Islet of Langerhans (tissue), 1 donor: ENCODE results near the gene PTGR3.
"Not testable (repeated sequence)": the region's sequence is repeated elsewhere in the genome, so short reads cannot be mapped to it uniquely, and the experiment has no call there.

ENCODE experiments used
- FAIRE-seq: peaks from one replicate; lab custom pipeline; 2011; peaks lifted over from hg19 to GRCh38; lab: Jason Lieb, UNC

Gene PTGR3

DNA sequence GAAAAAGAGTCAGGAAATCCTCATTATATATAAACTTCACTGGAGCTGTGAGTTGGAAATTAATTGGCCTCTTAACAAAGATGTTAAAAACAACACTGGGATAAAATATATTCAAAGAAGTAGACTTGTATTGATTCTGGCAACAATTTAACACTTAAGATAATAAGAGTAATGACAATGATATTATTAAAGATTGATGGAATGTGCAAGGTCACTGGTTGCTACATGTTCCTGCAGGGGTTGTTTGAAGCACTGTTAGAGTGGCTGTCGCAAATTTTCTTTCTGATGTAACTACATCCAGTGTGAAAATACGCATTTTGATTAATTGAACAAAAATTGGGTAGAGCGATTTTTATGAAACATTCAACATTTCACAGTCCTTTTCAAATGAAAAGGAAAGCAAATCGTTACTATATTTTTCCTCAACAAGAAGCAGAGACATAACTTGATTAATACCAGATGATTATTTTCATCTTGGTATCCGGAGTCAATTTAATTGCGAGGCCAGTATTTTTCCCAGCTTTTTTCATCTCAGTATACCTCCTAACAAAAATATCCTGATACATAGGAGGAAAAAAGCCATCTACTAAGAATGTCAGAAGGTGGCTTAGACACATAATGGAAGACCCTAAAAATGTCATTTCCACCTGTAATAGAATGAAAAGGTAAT lies 6.1 kb downstream of the PTGR3 start:
- no peak for FAIRE-seq

DNA sequence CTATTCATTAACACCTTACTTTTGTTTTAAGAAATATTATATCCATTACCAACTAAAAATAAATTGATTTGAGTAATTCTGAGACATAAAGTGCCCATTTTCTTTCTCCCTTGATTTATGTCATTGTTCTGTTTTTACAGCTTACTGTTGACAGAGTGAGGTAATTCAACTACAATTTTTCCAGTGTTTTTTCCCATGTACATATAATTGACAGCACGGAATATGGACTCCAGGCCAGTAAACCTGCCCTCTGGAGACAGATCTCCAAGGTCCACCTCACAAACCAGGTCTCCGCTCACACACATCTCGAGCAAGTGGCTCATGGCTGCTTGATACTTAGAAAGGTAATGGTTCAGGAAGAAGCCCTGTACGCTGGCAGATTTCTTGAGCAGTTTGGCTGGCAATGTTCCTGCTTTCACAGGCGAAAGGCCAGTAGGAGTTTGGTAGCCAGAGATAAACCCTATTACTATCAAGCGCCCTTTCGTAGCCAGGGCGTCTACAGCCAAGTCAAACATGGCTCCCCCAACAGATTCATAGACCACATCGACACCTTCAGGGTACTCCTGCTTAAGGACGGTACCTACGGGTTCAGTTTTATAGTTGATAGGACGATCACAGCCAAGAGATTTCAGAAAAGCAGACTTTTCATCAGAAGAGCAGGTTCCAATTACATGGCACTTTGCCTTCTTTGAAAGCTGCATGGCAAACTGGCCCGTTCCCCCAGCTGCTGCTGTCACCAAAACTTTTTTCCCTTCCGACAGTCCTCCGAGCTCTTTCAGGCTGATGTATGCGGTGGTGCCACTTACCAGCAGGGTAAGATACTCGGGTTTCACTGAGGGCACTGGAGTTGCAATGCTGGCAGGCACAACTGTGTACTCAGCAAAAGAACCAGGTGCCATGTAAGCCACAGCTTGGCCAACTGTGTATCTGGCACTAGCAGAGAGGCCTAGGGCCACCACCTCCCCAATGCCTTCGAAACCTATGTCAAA lies 7.4 kb downstream of the PTGR3 start:
- no peak for FAIRE-seq

DNA sequence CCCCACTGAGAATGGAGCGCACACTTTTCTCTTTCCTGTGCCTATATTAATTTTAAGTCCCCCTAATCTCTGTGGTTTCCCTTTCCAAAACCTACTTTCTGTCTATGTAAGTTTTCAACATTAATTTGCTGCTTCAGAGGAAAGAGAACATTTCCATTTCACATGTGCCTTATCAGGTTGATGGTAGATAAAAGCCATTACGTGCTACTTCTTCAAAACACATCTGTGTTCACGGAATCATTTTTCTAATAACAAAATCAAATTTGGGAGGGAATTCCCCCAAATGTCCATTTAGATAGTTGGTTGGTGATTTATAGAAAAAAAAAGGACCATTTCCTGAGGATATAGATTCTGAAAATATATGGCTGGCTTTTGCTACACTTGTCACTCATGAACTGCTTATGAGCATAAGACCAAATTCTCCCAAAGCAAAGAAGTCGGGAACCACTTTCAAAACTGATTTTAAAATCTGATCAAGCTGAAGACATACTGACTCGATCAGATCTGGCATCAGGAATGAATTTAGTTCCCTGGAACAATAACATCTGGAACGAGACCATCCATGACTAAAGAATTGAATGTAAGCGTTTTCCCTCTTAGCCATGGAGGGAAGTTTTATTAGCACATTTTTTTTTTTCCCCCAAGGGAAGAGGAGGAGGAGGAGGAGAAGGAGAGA lies 8.2 kb downstream of the PTGR3 start:
- no peak for FAIRE-seq

DNA sequence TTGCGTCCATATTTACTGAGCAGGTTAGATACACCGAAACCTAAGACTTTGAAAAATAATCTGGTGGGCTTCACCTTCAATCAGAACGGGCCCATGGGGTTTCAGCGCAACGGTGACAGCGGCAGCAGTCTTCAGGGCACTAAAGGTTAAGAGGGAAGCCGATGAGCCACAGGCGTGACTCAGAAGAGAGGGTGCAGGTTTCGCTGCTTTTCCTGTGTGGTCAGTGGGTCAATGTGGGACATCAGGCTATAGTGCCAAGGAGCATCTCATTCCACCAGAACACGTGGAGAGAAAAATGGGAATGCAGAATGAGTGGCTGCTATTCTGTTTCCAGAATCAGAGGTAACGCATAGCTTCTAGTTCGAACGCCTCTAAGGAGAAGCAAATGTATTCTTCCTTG lies 8.9 kb downstream of the PTGR3 start:
- no peak for FAIRE-seq

DNA sequence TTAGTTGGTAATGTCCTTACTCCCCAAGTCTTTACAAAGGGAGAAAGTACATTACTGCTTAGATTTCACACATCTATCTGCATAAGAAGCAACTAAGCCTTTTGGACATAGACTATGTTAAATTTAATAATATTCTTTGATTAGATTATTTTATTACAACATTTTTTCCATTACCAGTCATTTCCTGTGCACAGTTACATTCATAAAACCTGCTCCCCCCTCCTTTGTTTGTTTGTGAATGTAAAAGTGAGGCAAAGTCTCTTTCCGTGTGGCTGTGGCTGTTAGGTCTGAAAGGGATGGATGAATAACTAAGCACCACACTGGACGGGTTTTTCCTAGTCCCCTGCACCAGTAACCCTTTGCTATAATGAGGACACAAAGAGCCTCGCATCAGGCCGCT lies 9.6 kb downstream of the PTGR3 start:
- FAIRE-seq = no peak

DNA sequence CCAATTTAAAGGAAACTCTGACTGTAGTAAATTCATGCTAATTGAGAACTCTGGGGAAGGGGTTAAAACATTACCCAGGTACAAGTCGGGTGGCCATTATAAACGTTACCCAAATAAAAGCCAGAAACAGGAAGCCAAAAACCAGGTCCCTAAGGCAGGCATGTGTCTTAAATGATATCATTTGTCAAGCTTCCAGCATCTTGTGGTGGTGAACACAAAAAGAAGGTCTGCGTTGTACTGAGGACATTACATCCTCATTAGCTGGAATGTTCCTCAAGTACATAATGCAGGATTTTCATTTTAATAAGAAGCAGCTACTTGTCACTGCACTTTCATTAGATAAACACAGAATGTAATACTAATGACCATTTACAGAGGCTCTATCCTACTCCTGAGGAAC lies 10.9 kb downstream of the PTGR3 start:
- FAIRE-seq = no peak

DNA sequence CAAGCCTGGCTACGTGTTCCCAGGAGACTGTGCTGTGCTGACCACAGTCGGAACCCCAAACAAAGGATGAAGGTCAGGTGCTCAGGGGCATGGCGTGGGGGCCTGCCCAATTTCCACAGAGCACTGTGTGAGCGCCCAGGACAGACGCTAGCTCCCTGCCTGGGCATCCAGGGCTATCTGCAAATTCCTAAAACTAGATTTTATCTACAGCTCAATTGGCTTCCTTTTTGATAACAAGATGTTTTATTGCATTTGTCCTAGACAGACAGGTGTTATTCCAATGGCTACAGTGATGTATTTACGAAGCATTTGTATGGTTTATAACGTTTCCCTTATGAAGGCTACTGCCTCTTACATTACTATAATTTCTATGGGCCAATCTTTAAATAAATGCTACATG lies 16.0 kb downstream of the PTGR3 start:
- FAIRE-seq = no peak

DNA sequence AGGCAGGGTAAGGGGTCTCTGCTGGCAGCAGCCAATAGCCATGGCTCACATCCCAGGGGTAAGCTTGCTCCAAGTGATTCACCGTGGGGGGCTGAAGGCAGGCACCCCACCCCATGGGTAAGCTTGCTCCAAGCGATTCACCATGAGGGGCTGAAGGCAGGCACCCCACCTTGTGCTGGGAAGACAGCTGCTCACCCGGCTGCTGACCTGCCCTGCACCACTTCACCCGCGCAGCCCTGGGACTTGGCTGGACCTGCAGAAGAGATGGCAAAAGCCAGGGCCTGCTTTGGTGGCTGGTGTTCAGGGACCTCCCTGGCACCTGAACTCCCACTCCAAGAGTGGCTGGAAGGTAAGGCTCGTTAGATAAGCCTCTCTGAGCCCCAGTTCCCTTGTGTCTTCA lies 19.2 kb downstream of the PTGR3 start:
- no peak for FAIRE-seq

DNA sequence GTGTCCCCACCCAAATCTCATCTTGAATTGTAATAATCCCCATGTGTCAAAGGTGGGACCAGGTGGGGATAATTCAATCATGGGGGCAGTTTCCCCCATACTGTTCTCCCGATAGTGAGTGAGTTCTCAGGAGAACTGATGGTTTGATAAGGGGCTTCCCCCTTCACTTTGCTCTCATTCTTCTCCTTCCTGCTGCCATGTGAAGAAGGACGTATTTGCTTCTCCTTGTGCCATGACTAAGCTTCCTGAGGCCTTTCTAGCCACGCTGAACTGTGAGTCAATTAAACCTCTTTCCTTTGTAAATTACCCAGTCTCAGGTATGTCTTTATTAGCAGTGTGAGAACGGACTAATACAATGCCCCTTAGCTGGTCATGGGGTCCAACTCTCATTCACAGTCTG lies 21.2 kb downstream of the PTGR3 start:
- not testable (repeated sequence) for FAIRE-seq

DNA sequence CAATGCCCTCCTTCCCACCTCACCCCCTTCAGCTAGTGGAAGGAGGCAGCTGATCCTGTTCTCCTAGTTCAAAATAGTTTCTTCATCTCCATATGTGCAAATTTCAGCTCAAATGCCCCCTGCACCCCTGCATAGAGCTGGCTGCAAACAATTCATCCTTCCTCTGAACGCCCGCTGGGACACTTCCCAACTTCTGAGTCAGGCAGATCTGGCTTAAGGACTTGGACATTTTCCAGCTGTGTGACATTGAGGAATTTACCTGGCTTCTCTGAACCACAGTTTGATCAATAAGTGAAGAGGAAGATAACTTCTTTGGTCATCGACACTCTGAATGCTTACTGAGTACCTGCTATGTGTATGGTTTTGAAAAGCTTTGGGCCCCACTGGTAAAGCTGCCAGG lies 23.5 kb downstream of the PTGR3 start:
- FAIRE-seq = no peak

DNA sequence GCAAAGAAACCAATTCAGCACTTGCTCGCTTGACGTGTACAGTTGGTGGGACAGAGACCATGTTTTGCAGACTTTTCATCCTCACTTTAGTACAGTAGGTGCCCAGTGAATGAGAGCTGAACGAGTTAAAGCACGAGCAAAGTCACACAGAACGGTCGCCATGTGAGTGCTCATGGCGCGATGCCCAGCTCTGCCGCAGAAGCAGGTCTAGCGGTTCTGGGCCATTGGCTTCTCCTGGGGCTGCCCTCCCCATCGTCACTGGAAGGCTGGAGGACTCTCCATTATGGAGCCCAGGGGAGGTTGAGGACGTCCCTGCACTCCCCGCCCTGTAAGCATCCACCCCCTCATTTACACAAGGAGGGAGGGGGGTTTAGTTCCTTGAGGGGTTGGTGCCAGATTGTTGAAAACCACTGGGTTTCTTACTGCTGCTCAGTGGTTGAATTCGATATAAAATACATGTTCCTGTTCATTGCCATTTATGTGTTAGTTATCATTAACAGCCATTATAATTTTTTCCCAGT lies 24.9 kb downstream of the PTGR3 start:
- FAIRE-seq = no peak

DNA sequence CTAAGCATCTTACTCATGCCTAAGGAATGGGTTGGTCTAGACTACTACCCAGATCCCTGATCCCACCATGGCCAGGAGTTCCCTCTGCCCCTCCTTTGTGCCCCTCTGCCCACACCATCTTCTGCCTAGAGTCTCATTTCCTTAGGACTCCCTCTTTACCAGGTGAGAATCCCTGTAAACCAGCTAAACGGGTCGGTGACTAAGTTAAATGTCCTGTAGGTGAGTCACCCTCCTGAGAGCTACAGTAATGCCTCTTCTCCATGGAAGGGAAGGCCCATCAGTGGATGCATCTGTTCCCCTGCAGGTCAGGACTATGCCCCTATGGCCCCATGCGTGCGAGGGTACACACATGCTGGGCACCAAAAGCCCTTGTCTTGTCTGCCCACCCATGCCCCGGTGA lies 25.4 kb downstream of the PTGR3 start:
- FAIRE-seq = no peak

DNA sequence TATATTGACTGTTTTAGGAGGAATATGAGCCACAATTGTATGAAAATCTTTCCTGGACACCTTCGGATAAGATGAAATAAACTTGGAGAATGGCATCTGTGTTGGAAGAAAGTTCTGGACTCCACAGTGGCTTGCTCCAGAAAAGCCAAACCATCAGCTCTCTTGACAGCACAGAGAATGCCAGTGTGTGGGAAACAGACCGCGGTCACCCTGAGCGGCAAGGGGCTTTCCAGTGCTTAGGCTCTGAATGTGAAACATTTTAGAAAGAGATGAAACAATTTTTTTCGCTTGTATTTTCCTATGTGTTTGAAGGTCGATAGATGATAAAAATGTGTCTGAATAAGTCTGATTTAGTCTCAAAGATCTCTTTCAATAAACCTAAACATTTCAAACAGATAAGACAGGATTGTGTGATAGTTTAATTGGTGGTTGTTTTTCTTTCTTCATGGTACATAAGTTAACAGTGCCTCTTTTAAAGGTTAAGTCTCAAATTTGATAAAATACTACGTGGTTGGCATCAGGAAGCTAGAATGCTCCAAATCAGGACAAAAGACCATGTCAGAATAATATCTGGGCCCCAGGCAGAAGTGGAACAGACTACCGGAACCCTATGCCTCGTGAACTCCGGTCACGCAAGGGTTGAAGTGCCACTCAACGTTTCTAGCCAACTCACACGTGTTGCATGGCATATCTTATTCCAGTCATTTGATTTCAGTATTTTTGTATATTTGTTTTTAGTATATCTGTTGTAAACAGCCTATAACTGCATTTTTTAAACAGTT lies 28.9 kb downstream of the PTGR3 start:
- FAIRE-seq = no peak

DNA sequence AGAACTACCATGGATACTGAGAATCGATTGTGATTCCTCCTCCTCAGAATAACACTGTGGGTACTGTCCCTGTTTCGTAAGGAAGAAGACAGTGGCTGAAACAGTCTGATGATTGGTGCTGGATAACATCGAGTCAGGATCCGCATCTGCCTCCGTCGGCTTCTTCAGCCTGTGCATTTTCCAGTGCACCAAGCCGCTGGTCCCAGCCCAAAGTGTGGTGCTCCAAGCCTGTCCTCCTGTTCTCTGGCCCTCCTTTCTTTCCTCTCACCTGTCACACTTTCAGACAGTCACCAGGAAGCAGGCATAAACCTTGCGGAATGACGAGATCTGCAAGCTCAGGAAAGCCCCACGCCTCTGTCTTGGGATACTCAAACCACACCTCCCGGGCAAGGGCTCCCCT lies 30.6 kb downstream of the PTGR3 start:
- FAIRE-seq = no peak

DNA sequence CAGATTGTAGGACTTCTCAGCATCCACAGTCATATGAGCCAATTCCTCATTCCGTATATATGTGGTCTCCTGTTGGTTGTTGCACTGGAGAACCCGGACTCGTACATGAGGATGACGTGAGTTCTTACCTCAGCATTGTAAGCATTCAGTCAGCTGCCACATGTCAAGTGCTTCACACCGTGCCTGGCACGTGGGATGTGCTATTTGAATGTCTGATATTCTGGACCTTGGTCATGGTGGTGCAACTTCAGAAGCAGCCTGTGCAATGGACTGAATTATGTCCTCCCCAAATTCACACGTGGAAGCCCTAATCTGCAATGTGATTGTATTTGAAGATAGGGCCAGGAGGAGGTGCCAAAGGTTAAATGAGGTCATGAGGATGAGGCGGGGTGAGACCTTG lies 32.1 kb downstream of the PTGR3 start:
- FAIRE-seq = no peak

DNA sequence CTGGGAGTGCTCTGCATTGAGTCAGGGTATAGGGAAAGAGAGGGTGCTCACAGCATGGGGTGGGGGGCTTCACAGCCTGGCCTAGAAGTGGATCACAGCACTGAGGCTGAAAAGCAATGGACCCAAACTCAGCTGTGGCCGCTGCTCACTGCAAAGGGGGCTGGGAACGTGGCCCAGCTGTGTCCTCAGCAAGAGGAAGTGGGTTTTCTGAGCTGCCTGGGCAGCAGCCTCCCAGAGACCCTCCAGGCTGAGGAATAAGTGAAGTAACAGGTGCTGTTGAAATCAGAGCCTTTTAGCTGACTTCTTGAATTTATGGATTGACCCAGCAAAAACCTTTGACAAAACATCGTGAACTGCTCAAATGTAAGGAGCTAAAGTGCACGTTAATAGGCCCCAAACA lies 35.2 kb downstream of the PTGR3 start:
- no peak for FAIRE-seq

DNA sequence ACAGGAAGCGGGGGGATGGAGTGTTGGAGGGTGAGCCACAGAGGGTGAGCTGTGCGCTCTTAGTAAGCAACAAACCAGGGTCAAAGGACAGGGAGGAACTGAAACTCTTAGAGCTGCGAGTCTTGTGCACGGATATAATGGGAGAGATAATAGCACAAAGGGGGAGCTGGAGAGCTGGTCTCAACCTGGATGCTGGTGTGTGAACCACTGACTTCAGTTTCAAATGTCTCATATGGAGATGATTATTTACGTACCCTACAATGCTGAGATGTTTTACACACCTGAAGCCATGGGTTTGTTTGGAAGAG lies 35.9 kb downstream of the PTGR3 start:
- FAIRE-seq = no peak

DNA sequence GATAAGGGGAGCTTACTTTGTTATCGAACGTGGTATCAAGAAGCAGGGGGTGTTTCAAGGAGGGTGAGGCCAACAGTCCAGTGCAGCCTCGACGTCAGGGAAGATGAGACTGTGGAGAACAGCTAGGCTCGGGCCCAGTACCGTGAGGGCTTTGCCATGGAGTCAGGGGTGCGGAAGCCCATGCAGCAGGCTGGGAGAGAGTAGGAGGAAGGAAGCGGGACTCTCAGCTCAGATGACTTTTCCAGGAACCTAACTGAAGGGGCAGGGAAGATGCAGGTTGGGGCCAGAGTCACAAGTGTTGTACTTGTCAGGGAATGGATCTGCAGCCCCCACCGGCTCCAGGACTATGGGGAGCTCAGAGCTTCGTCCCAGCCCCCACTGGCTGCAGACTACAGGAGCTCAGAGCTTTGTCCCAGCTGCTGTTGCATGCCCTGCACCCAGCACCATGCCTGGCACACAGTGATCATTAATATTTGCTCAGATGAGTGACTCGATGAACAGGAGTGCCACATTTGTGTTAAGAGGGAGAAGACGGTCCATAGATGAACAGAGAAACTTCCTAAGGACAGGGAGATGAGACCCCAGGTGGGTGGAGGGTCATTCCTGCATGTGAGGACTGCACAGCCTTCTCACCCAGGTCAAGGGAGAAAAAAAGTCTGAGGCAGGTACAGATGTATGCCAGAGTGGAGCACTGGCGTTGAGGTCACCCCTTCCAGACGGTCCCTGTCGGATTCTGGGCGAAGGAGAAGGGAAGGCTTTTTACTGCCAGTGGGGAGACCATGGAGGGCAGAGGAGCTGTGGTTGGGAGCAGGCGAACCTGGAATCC lies 36.4 kb downstream of the PTGR3 start:
- no peak for FAIRE-seq

DNA sequence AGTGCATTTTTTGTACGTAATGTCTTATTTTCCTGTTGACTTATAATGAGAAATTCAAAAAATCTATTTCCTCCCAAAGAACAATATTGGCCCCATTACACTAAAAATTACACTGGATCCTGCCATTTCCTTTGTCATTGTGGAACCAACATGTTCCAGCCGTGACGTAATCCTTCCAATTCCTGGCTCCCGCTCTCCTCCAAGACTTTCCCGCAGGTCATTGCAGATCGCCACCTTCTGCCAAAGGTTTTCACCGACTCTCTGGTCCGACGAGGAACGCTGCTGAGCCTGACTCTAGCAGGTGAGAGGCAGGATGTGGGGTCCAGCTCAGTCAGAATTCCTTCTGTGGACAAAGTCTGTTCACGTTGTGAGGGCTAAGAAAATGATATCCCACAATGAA lies 38.0 kb downstream of the PTGR3 start:
- FAIRE-seq = no peak

DNA sequence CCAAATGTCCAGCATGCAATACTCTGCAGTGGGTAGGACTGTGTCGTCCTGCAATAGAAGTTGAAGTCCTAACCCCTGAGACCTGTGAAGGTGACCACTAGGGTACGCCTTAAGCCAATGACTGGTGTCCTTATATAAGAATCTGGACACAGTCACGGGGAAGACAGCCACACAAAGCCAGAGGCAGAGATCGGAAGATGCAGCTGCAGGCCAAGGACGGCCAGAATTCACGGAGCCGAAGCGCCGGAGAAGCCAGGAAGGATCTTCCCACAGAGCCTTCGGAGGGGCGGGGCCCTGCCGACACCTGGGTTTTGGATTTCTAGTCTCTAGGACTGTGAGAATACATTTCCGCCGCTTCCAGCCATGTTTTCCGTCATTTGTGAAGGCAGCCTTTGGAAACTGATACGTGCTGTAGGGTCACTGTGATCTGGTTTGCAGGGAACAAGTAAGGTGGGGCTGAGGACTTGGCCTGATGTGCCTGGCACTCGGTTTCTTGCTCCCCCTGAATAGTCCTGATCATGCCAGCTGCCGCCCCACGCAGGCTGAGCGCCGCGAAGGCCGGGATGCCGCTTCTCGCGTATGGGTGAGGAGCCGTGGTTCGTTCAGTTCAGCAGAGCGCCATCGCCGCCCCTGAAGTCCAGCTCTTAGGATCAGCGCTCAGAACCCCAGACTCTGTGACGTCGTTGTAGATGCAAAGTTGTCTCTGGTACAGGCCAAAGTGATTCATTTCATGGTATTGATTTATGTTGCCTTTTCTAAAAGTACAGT lies 38.7 kb downstream of the PTGR3 start:
- no peak for FAIRE-seq

DNA sequence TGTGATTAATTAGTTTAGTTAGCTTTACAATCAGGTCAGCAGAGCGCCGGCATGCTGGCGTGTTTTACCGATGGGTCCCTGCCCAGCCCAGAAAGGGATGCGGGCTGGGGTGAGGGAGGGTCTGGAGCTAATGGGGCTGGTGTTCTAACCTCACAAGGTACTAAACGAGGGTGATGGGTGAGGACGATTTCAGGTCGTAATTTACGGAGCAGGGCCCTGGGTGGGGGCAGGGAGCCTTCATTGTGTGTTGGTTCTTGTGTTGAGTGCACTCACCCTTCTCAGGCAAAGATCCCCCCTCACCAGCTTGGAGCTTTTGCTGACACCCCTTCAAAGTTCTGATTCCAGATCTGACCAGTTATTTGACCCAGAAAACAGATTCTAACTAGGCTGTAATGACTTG lies 39.5 kb downstream of the PTGR3 start:
- FAIRE-seq = no peak
